Measurements from ENCODE around the gene TRAPPC12. TPM values are rescaled to one million over a fixed set of nuclear protein-coding genes. Genes with fewer than 3 reads are reported as not detected.

TRAPPC12 gene
- total RNA-seq, 1 experiment from 2014 or later = 86.0 TPM

- Histone ChIP-seq H2BK12ac (ENCODE audit: insufficient read length, low read depth, low read length) (no peak overlapping the region), H2BK20ac (ENCODE audit: low read depth, low read length, poor library complexity, severe bottlenecking) (no peak overlapping the region), H3K4me1 (ENCODE audit: insufficient read depth, low read length) (no peaks in the 10 kb centered on the region), H2BK5ac (ENCODE audit: insufficient read length, low read length) (no peak overlapping the region), H3K23ac (ENCODE audit: insufficient read length, low read depth, low read length) (no peak overlapping the region), H3K4ac (ENCODE audit: low read depth, low read length) (no peak overlapping the region), H3T11ph (ENCODE audit: low read length) (no peak overlapping the region), H2BK120ac (ENCODE audit: low read depth, low read length, poor library complexity, severe bottlenecking) (no peak overlapping the region), H3K9me3 (ENCODE audit: control insufficient read depth, low read depth, low read length) (no peaks in the 10 kb centered on the region), H4K20me1 (ENCODE audit: control insufficient read depth, insufficient read depth, insufficient read length) (no peaks in the 10 kb centered on the region), H3K23me2 (ENCODE audit: insufficient read length, low read depth, low read length, poor library complexity, severe bottlenecking) (no peaks in the 10 kb centered on the region), H3K27me3 (ENCODE audit: insufficient read depth, low read length) (no peaks in the 10 kb centered on the region), H2BK15ac (ENCODE audit: low read depth, low read length) (no peak overlapping the region), H2AK5ac (ENCODE audit: insufficient read length, low read length) (no peak overlapping the region), H3K18ac (ENCODE audit: insufficient read length, low read depth, low read length) (no peak overlapping the region), H4K91ac (ENCODE audit: insufficient read length, low read depth, low read length) (no peak overlapping the region), H3K79me1 (ENCODE audit: insufficient read depth, low read depth, low read length, poor library complexity, severe bottlenecking) (no peaks in the 10 kb centered on the region), H3K56ac (ENCODE audit: insufficient read length, low read depth, low read length) (no peak overlapping the region), H4K5ac (ENCODE audit: insufficient read length, low read depth, low read length) (no peak overlapping the region), H3K79me2 (ENCODE audit: insufficient read depth, low read length) (no peaks in the 10 kb centered on the region), H4K8ac (replicated peaks; ENCODE audit: insufficient read length, low read depth, low read length) (no peak overlapping the region), H2AFZ (ENCODE audit: low read length) (no peak overlapping the region), H3K4me2 (ENCODE audit: insufficient read depth, insufficient read length, low read length) (no peak overlapping the region), H3K9ac (ENCODE audit: extremely low read depth, insufficient read length, low read length) (no peak overlapping the region), H3K27ac (ENCODE audit: insufficient read length, low read depth, low read length) (no peak overlapping the region), H3K14ac (ENCODE audit: insufficient read depth, low read length) (no peak overlapping the region)
- no peak overlapping the region for H3K4me3 Mint-ChIP-seq
- peak overlapping the region in 1 of 3 experiments; percentile 35; a peak in 2 of 7 replicates for H3K27ac Mint-ChIP-seq
- peaks cover 18 to 31% of the 10 kb centered on the region in 2 experiments for H3K4me1 Mint-ChIP-seq
- peaks cover 8 to 20% (median 19%) of the 10 kb centered on the region in 3 experiments; a peak in 6 of 7 replicates for H3K36me3 Mint-ChIP-seq (ENCODE audit: insufficient read depth in 1 of 3, low read depth in 3 of 3)
- WGBS (ENCODE audit: extremely low coverage, insufficient read length, low lambda C conversion rate) = no CpG with 5 or more reads among the region's 10 CpGs
- no peak; the same call in 1 of the 3 replicates for TF ChIP-seq CTCF (conservative IDR thresholded peaks at IDR 0.05)
- no peak for DNase-seq
- no peaks in the 10 kb centered on the region for H3K27me3 Mint-ChIP-seq (ENCODE audit: low read depth)
- H3K9me3 Mint-ChIP-seq = no peaks in the 10 kb centered on the region
Measured at GRCh38 chr2:3462493-3463104, 83.1 kb downstream of the TRAPPC12 start.

Measured in H9 (cell line).